HPDE6-E6E7 (cell line): ENCODE measurements around the gene ABCF2.

Experiments
- DNase-seq: peaks from one replicate; pipeline ENCODE4 v3.0.0; 2011; ENCODE audit warnings: missing footprints; ENCODE audit errors: extremely low spot score

ABCF2 gene

GRCh38 chr7:151226875-151227782 lies at the start of gene ABCF2:
ABCF2 (minus strand) TSS chr7:151227205; CDS start chr7:151226458, 747 bp downstream.
- DNase-seq: peak; percentile 98

- DNase-seq: no peak
Measured at GRCh38 chr7:151275813-151276577, 49.0 kb upstream of the ABCF2 start.

GRCh38 chr7:151274936-151275812 lies 48.2 kb upstream of the ABCF2 start:
- DNase-seq: no peak

- DNase-seq: no peak
Measured at GRCh38 chr7:151274396-151274795, 47.4 kb upstream of the ABCF2 start.

GRCh38 chr7:151273651-151274390 lies 46.8 kb upstream of the ABCF2 start:
- no peak for DNase-seq

GRCh38 chr7:151272877-151273276 lies 45.9 kb upstream of the ABCF2 start:
- DNase-seq: no peak

GRCh38 chr7:151272405-151272804 lies 45.4 kb upstream of the ABCF2 start:
- DNase-seq: no peak

- DNase-seq: no peak
Measured at GRCh38 chr7:151271699-151272355, 44.8 kb upstream of the ABCF2 start.

GRCh38 chr7:151269511-151269910 lies 42.5 kb upstream of the ABCF2 start:
- no peak for DNase-seq

GRCh38 chr7:151265351-151265931 lies 38.4 kb upstream of the ABCF2 start:
- no peak for DNase-seq

GRCh38 chr7:151264615-151265014 lies 37.6 kb upstream of the ABCF2 start:
- no peak for DNase-seq

- no peak for DNase-seq
Measured at GRCh38 chr7:151261529-151261928, 34.5 kb upstream of the ABCF2 start.

GRCh38 chr7:151260883-151261282 lies 33.9 kb upstream of the ABCF2 start:
- DNase-seq: no peak

GRCh38 chr7:151260471-151260870 lies 33.5 kb upstream of the ABCF2 start:
- DNase-seq: no peak

GRCh38 chr7:151257990-151258389 lies 31.0 kb upstream of the ABCF2 start:
- no peak for DNase-seq

- no peak for DNase-seq
Measured at GRCh38 chr7:151256410-151257045, 29.5 kb upstream of the ABCF2 start.

GRCh38 chr7:151255390-151255789 lies 28.4 kb upstream of the ABCF2 start:
- no peak for DNase-seq

GRCh38 chr7:151254851-151255250 lies 27.8 kb upstream of the ABCF2 start:
- no peak for DNase-seq

- no peak for DNase-seq
Measured at GRCh38 chr7:151254316-151254715, 27.3 kb upstream of the ABCF2 start.
